Activated naive CD8-positive, alpha-beta T cell (primary cell): ENCODE data around the gene FYB2.
"Not testable (repeated sequence)": the region's sequence is repeated elsewhere in the genome, so short reads cannot be mapped to it uniquely, and the experiment has no call there.

Experiments
- H3K27ac Mint-ChIP-seq: one replicate; pipeline ENCODE4 v1.8.0; 2021; ENCODE audit warnings: mixed read lengths
- H3K27me3 Mint-ChIP-seq: one replicate; pipeline ENCODE4 v1.8.0; 2021; ENCODE audit warnings: mixed read lengths
- H3K36me3 Mint-ChIP-seq: one replicate; pipeline ENCODE4 v1.8.0; 2021; ENCODE audit warnings: mixed read lengths
- H3K4me1 Mint-ChIP-seq: one replicate; pipeline ENCODE4 v1.8.0; 2021; ENCODE audit warnings: low read depth, mixed read lengths
- H3K4me3 Mint-ChIP-seq: one replicate; pipeline ENCODE4 v1.8.0; 2021; ENCODE audit warnings: mild to moderate bottlenecking, mixed read lengths
- H3K9me3 Mint-ChIP-seq: one replicate; pipeline ENCODE4 v1.8.0; 2021; ENCODE audit warnings: low read depth, mixed read lengths

Gene FYB2

GRCh38 chr1:56788588-56788987, 30.6 kb downstream of the FYB2 start:
- Mint-ChIP-seq H3K36me3 (no peaks in the 10 kb centered on the region), H3K27me3 (peaks cover 5% of the 10 kb centered on the region), H3K4me3 (no peak overlapping the region), H3K4me1 (no peaks in the 10 kb centered on the region), H3K9me3 (no peaks in the 10 kb centered on the region), H3K27ac (no peak overlapping the region)

- Mint-ChIP-seq H3K4me1 (no peaks in the 10 kb centered on the region), H3K27ac (no peak overlapping the region), H3K4me3 (no peak overlapping the region), H3K9me3 (no peaks in the 10 kb centered on the region), H3K27me3 (peaks cover 5% of the 10 kb centered on the region), H3K36me3 (no peaks in the 10 kb centered on the region)
Measured at GRCh38 chr1:56788102-56788501, 31.1 kb downstream of the FYB2 start.

GRCh38 chr1:56787330-56787729, 31.9 kb downstream of the FYB2 start:
- Mint-ChIP-seq H3K27ac (no peak overlapping the region), H3K27me3 (peaks cover 5% of the 10 kb centered on the region), H3K4me3 (no peak overlapping the region)

GRCh38 chr1:56782773-56783172, 36.4 kb downstream of the FYB2 start:
- H3K27ac Mint-ChIP-seq: no peak overlapping the region
- H3K36me3 Mint-ChIP-seq: no peaks in the 10 kb centered on the region
- no peaks in the 10 kb centered on the region for H3K9me3 Mint-ChIP-seq
- no peaks in the 10 kb centered on the region for H3K27me3 Mint-ChIP-seq
- H3K4me1 Mint-ChIP-seq: no peaks in the 10 kb centered on the region
- H3K4me3 Mint-ChIP-seq: no peak overlapping the region

More at GRCh38 chr1:56787330-56787729, 31.9 kb downstream of the FYB2 start:
- no peaks in the 10 kb centered on the region for H3K36me3 Mint-ChIP-seq
- no peaks in the 10 kb centered on the region for H3K9me3 Mint-ChIP-seq
- no peaks in the 10 kb centered on the region for H3K4me1 Mint-ChIP-seq

GRCh38 chr1:56780826-56781225, 38.4 kb downstream of the FYB2 start:
- Mint-ChIP-seq H3K9me3 (no peaks in the 10 kb centered on the region), H3K27ac (no peak overlapping the region), H3K4me3 (no peak overlapping the region), H3K36me3 (no peaks in the 10 kb centered on the region), H3K4me1 (no peaks in the 10 kb centered on the region), H3K27me3 (no peaks in the 10 kb centered on the region)

GRCh38 chr1:56780128-56780750, 39.0 kb downstream of the FYB2 start:
- H3K27me3 Mint-ChIP-seq: no peaks in the 10 kb centered on the region
- H3K9me3 Mint-ChIP-seq: no peaks in the 10 kb centered on the region
- no peak overlapping the region for H3K27ac Mint-ChIP-seq
- no peaks in the 10 kb centered on the region for H3K36me3 Mint-ChIP-seq
- peaks cover under 1% of the 10 kb centered on the region for H3K4me1 Mint-ChIP-seq
- no peak overlapping the region for H3K4me3 Mint-ChIP-seq

- Mint-ChIP-seq H3K9me3 (no peaks in the 10 kb centered on the region), H3K4me3 (no peak overlapping the region), H3K4me1 (peaks cover 14% of the 10 kb centered on the region), H3K27me3 (no peaks in the 10 kb centered on the region), H3K27ac (no peak overlapping the region), H3K36me3 (no peaks in the 10 kb centered on the region)
Measured at GRCh38 chr1:56777972-56778371, 41.2 kb downstream of the FYB2 start.

GRCh38 chr1:56774732-56775131, 44.5 kb downstream of the FYB2 start:
- H3K27ac Mint-ChIP-seq, H3K4me3 Mint-ChIP-seq, H3K36me3 Mint-ChIP-seq, H3K27me3 Mint-ChIP-seq, H3K9me3 Mint-ChIP-seq: not testable (repeated sequence)
- peaks cover 14% of the 10 kb centered on the region for H3K4me1 Mint-ChIP-seq

- no peaks in the 10 kb centered on the region for H3K36me3 Mint-ChIP-seq
- no peaks in the 10 kb centered on the region for H3K9me3 Mint-ChIP-seq
- H3K4me1 Mint-ChIP-seq: peaks cover 14% of the 10 kb centered on the region
- peak overlapping the region; percentile 36 for H3K4me3 Mint-ChIP-seq
- H3K27me3 Mint-ChIP-seq: peaks cover 2% of the 10 kb centered on the region
- H3K27ac Mint-ChIP-seq: no peak overlapping the region
Measured at GRCh38 chr1:56774067-56774609, 45.1 kb downstream of the FYB2 start.

- no peaks in the 10 kb centered on the region for H3K9me3 Mint-ChIP-seq
- peak overlapping the region; percentile 36 for H3K4me3 Mint-ChIP-seq
Measured at GRCh38 chr1:56773341-56774066, 45.7 kb downstream of the FYB2 start.

GRCh38 chr1:56771717-56772116, 47.5 kb downstream of the FYB2 start:
- Mint-ChIP-seq H3K36me3 (no peaks in the 10 kb centered on the region), H3K4me3 (no peak overlapping the region), H3K9me3 (no peaks in the 10 kb centered on the region), H3K27me3 (peaks cover 8% of the 10 kb centered on the region), H3K4me1 (peaks cover 14% of the 10 kb centered on the region), H3K27ac (no peak overlapping the region)

More at GRCh38 chr1:56773341-56774066, 45.7 kb downstream of the FYB2 start:
- Mint-ChIP-seq H3K36me3 (no peaks in the 10 kb centered on the region), H3K27me3 (peaks cover 4% of the 10 kb centered on the region), H3K4me1 (peaks cover 14% of the 10 kb centered on the region), H3K27ac (no peak overlapping the region)

- Mint-ChIP-seq H3K4me3 (no peak overlapping the region), H3K9me3 (no peaks in the 10 kb centered on the region), H3K4me1 (no peaks in the 10 kb centered on the region), H3K27ac (no peak overlapping the region), H3K36me3 (no peaks in the 10 kb centered on the region), H3K27me3 (peaks cover 7% of the 10 kb centered on the region)
Measured at GRCh38 chr1:56758794-56759193, 60.4 kb downstream of the FYB2 start.

GRCh38 chr1:56758135-56758534, 61.1 kb downstream of the FYB2 start:
- H3K4me3 Mint-ChIP-seq: no peak overlapping the region
- H3K9me3 Mint-ChIP-seq: no peaks in the 10 kb centered on the region
- H3K27me3 Mint-ChIP-seq: peaks cover 7% of the 10 kb centered on the region
- no peak overlapping the region for H3K27ac Mint-ChIP-seq
- no peaks in the 10 kb centered on the region for H3K36me3 Mint-ChIP-seq
- H3K4me1 Mint-ChIP-seq: no peaks in the 10 kb centered on the region

GRCh38 chr1:56755911-56756310, 63.3 kb downstream of the FYB2 start:
- no peak overlapping the region for H3K4me3 Mint-ChIP-seq
- H3K9me3 Mint-ChIP-seq: no peaks in the 10 kb centered on the region
- no peak overlapping the region for H3K27ac Mint-ChIP-seq

GRCh38 chr1:56754708-56755479, 64.3 kb downstream of the FYB2 start:
- H3K27me3 Mint-ChIP-seq: peaks cover 17% of the 10 kb centered on the region
- no peak overlapping the region for H3K4me3 Mint-ChIP-seq
- no peaks in the 10 kb centered on the region for H3K9me3 Mint-ChIP-seq
- H3K27ac Mint-ChIP-seq: no peak overlapping the region
- H3K4me1 Mint-ChIP-seq: no peaks in the 10 kb centered on the region
- H3K36me3 Mint-ChIP-seq: no peaks in the 10 kb centered on the region

More at GRCh38 chr1:56755911-56756310, 63.3 kb downstream of the FYB2 start:
- Mint-ChIP-seq H3K4me1 (no peaks in the 10 kb centered on the region), H3K27me3 (peaks cover 17% of the 10 kb centered on the region), H3K36me3 (no peaks in the 10 kb centered on the region)
